Caco-2 (cell line): Measurements from ENCODE around the gene PPL. TPM values are rescaled to one million over a fixed set of nuclear protein-coding genes. Genes with fewer than 3 reads are reported as not detected.

Experiments
- BruUV-seq: library from RNA; stranded (reverse); fragments of 400-500 nt; replicated peaks from 2 replicates; lab custom pipeline; 2021; lab: Mats Ljungman, UMichigan
- CTCF ChIA-PET: fragments of 300-600 bp; sonication (Branson Sonifier 250); formaldehyde crosslinking; loops from one replicate; lab custom pipeline; 2022; ENCODE audit warnings: antibody characterized with exemption; lab: Charles Lee
- POLR2A ChIA-PET: fragments of 300-600 bp; sonication (Branson Sonifier 250); formaldehyde crosslinking; loops from one replicate; lab custom pipeline; 2022; ENCODE audit warnings: antibody characterized with exemption; lab: Charles Lee
- DNase-seq, 2 experiments: peaks; one replicate each; pipeline versions ENCODE4 v3.0.0 to v3.0.0-alpha.2; 2020 to 2022
- H3K27me3 ChIP-seq: replicated peaks from 2 replicates; pipeline ENCODE4 v1.6.0; 2011; ENCODE audit warnings: low read length; ENCODE audit not compliant: control insufficient read depth, insufficient read depth
- H3K36me3 ChIP-seq: 2 replicates; pipeline ENCODE4 v1.5.1; 2011; ENCODE audit warnings: low read length; ENCODE audit not compliant: control insufficient read depth, insufficient read depth
- H3K4me1 ChIP-seq: fragments of 250-450 bp; sonication (Bioruptor Pico); 2 replicates; pipeline ENCODE4 v1.5.1; 2020; ENCODE audit warnings: mild to moderate bottlenecking
- H3K4me3 ChIP-seq: 2 replicates; pipeline ENCODE4 v1.5.1; 2011; ENCODE audit warnings: low read depth, mild to moderate bottlenecking, control low read depth, low read length
- H3K9me3 ChIP-seq: fragments of 250-450 bp; sonication (Bioruptor Pico); 2 replicates; pipeline ENCODE4 v1.5.1; 2020; ENCODE audit warnings: mild to moderate bottlenecking, moderate library complexity
- H3K27ac Mint-ChIP-seq: one replicate; pipeline ENCODE4 v1.8.0; 2022; ENCODE audit warnings: mixed read lengths; ENCODE audit not compliant: unreplicated experiment
- H3K27me3 Mint-ChIP-seq: one replicate; pipeline ENCODE4 v1.8.0; 2022; ENCODE audit warnings: mixed read lengths; ENCODE audit not compliant: insufficient read depth, unreplicated experiment
- H3K36me3 Mint-ChIP-seq: one replicate; pipeline ENCODE4 v1.8.0; 2022; ENCODE audit warnings: mild to moderate bottlenecking, mixed read lengths; ENCODE audit not compliant: insufficient read depth, unreplicated experiment
- H3K4me1 Mint-ChIP-seq: one replicate; pipeline ENCODE4 v1.8.0; 2022; ENCODE audit warnings: low read depth, mixed read lengths; ENCODE audit not compliant: unreplicated experiment
- H3K4me3 Mint-ChIP-seq: one replicate; pipeline ENCODE4 v1.8.0; 2022; ENCODE audit warnings: mild to moderate bottlenecking, moderate library complexity, mixed read lengths; ENCODE audit not compliant: unreplicated experiment
- H3K9me3 Mint-ChIP-seq: one replicate; pipeline ENCODE4 v1.8.0; 2022; ENCODE audit warnings: mixed read lengths; ENCODE audit not compliant: unreplicated experiment
- intact Hi-C: fragments of 100-400 bp; cut with micrococcal nuclease; formaldehyde crosslinking; loops from one replicate; pipeline ENCODE4 v1.10.0; 2022; ENCODE audit not compliant: unreplicated experiment
- total RNA-seq: library from RNA; stranded (reverse); gene quantifications from 2 replicates; pipeline ENCODE4 v1.2.3, GENCODE V29; 2022
- TF ChIP-seq, protein P1 (sequence below), 2 experiments: fragments of 200-600 bp in 1 of 2; IDR thresholded peaks; 1 replicate in 1 of 2; 2 replicates in 1 of 2; pipeline versions ENCODE4 v1.5.1 to v1.8.0; 2011 to 2022; ENCODE audit warnings: antibody characterized with exemption in 1 of 2, control low read depth in 1 of 2, inconsistent platforms in 1 of 2, low read depth in 1 of 2, low read length in 1 of 2, mild to moderate bottlenecking in 1 of 2, moderate library complexity in 1 of 2; ENCODE audit not compliant: insufficient read depth in 1 of 2, severe bottlenecking in 1 of 2, unreplicated experiment in 1 of 2

PPL gene
- total RNA-seq, 1 experiment from 2014 or later: 68.1 TPM

DNA sequence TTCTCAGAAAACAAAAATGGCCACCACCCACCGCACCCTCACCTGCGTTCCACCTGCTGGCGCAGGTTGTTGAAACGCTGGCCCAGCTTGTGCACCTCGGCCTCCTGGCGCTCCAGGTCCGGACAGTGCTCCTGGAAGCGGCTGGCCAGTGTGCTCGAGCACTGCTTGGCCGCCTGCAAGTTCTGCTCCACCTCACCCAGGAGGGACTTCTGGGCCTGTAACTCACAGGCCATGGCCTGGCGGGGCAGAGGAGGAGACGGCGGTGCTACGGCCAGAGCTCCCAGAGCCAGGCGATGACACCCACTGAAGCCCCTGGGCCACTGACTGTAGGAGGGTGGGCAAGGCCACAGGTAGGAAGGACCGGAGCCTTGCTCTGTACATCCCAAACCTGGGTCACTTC is 46.3 kb downstream of the PPL start:
- no TSS peak for BruUV-seq
- Histone ChIP-seq H3K36me3 (peaks cover 2% of the 10 kb centered on the region), H3K27me3 (no peaks in the 10 kb centered on the region), H3K4me1 (no peaks in the 10 kb centered on the region), H3K9me3 (no peaks in the 10 kb centered on the region), H3K4me3 (no peak overlapping the region)
- TF ChIP-seq, protein P1, sequence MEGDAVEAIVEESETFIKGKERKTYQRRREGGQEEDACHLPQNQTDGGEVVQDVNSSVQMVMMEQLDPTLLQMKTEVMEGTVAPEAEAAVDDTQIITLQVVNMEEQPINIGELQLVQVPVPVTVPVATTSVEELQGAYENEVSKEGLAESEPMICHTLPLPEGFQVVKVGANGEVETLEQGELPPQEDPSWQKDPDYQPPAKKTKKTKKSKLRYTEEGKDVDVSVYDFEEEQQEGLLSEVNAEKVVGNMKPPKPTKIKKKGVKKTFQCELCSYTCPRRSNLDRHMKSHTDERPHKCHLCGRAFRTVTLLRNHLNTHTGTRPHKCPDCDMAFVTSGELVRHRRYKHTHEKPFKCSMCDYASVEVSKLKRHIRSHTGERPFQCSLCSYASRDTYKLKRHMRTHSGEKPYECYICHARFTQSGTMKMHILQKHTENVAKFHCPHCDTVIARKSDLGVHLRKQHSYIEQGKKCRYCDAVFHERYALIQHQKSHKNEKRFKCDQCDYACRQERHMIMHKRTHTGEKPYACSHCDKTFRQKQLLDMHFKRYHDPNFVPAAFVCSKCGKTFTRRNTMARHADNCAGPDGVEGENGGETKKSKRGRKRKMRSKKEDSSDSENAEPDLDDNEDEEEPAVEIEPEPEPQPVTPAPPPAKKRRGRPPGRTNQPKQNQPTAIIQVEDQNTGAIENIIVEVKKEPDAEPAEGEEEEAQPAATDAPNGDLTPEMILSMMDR (IDR thresholded peaks at IDR 0.05; ENCODE audit: insufficient read depth in 1 of 2, low read depth in 1 of 2, low read length in 1 of 2, severe bottlenecking in 1 of 2, unreplicated experiment in 1 of 2): no peak
- Mint-ChIP-seq H3K36me3 (peaks cover 76% of the 10 kb centered on the region), H3K4me3 (no peak overlapping the region), H3K4me1 (no peaks in the 10 kb centered on the region), H3K9me3 (no peaks in the 10 kb centered on the region), H3K27me3 (no peaks in the 10 kb centered on the region), H3K27ac (no peak overlapping the region)
- ChIA-PET POLR2A (no interaction called here), CTCF (no interaction called here)
- intact Hi-C loops: no loop called here
- DNase-seq: no peak

DNA sequence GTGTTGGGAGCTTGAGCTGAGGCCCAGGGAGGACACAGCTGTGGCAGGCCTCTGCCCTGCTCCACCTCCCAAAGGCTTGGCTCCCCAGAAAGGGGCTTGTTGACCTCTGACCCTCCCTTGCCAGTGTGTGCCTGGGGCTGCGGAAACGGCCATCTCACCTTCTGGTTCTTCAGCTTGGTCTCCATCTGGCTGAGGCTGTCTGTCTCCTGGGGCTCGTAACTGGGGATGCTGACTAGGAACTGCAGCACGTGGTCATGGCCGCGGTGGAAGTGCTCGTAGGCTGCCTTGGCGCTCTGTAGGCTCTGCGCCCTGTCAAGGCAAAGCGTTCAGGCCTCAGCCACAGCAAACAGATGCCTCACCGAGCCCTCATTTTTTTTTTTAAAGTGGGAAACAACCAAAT is 46.9 kb downstream of the PPL start:
- Histone ChIP-seq H3K9me3 (no peaks in the 10 kb centered on the region), H3K27me3 (no peaks in the 10 kb centered on the region), H3K36me3 (peaks cover 2% of the 10 kb centered on the region), H3K4me1 (no peaks in the 10 kb centered on the region), H3K4me3 (no peak overlapping the region)
- BruUV-seq: no TSS peak
- peaks cover 76% of the 10 kb centered on the region for H3K36me3 Mint-ChIP-seq
- intact Hi-C loops: no loop called here
- H3K27ac Mint-ChIP-seq: no peak overlapping the region
- no peaks in the 10 kb centered on the region for H3K27me3 Mint-ChIP-seq
- TF ChIP-seq, protein P1 (IDR thresholded peaks at IDR 0.05; ENCODE audit: insufficient read depth in 1 of 2, low read depth in 1 of 2, low read length in 1 of 2, severe bottlenecking in 1 of 2, unreplicated experiment in 1 of 2): no peak
- H3K4me3 Mint-ChIP-seq: no peak overlapping the region
- H3K9me3 Mint-ChIP-seq: no peaks in the 10 kb centered on the region
- ChIA-PET CTCF (no interaction called here), POLR2A (no interaction called here)
- no peak for DNase-seq
- H3K4me1 Mint-ChIP-seq: no peaks in the 10 kb centered on the region

DNA sequence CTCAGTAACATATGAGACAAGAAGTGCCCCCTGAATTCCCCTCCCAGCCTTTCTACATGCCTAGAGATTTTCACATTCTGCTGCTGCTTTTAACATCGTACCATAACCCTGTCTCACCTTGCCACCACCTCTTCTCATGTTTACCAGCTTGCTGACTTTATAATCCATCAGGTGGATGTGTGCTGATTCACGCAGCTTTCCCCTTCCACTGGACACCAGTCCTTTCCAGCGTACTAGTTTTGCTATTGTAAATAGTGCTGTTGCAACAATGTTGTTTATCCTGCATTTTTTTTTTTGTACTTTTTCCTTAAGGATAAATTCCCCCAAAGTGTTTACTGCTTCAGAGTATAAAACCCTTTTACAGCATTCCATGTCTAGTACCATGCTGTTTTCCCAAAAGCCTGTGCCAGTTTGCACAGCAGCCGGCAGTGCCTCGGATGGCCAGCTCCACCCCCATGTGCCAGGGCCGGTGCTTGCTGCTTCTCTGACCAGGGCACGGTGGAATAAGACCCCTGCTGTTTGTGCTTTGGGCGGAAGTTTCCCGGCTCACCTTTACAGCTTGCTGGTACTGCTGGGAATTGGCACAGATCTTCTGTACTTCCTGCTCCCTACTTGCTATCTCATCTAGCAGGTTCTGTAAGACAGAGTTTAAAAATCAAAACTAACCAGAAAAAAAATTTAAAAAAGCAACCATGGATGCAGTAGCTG is 48.4 kb downstream of the PPL start:
- Histone ChIP-seq H3K4me3 (no peak overlapping the region), H3K27me3 (no peaks in the 10 kb centered on the region), H3K9me3 (no peaks in the 10 kb centered on the region), H3K36me3 (peaks cover 2% of the 10 kb centered on the region), H3K4me1 (no peaks in the 10 kb centered on the region)
- H3K9me3 Mint-ChIP-seq: no peaks in the 10 kb centered on the region
- no peak overlapping the region for H3K27ac Mint-ChIP-seq
- no peak overlapping the region for H3K4me3 Mint-ChIP-seq
- ChIA-PET CTCF (no interaction called here), POLR2A (no interaction called here)
- TF ChIP-seq, protein P1 (IDR thresholded peaks at IDR 0.05; ENCODE audit: insufficient read depth in 1 of 2, low read depth in 1 of 2, low read length in 1 of 2, severe bottlenecking in 1 of 2, unreplicated experiment in 1 of 2): no peak
- peaks cover 87% of the 10 kb centered on the region for H3K36me3 Mint-ChIP-seq
- H3K27me3 Mint-ChIP-seq: no peaks in the 10 kb centered on the region
- no TSS peak for BruUV-seq
- no peaks in the 10 kb centered on the region for H3K4me1 Mint-ChIP-seq
- DNase-seq: no peak
- intact Hi-C loops: no loop called here
